H1 (cell line): Measurements from ENCODE around the gene NRXN3. TPM values are rescaled to one million over a fixed set of nuclear protein-coding genes. Genes with fewer than 3 reads are reported as not detected.

Experiments
- CTCF ChIA-PET: fragments of 300-600 bp; sonication (Branson Sonifier 250); formaldehyde crosslinking; loops from one replicate; lab custom pipeline; 2021; ENCODE audit not compliant: partially characterized antibody; lab: Charles Lee
- POLR2A ChIA-PET: fragments of 300-600 bp; sonication (Branson Sonifier 250); formaldehyde crosslinking; loops from one replicate; lab custom pipeline; 2021; ENCODE audit warnings: inconsistent platforms; ENCODE audit not compliant: partially characterized antibody; lab: Charles Lee
- DNase-seq, 2 experiments: peaks; one replicate each; pipeline versions ENCODE4 v3.0.0 to v3.0.0-alpha.2; 2010 to 2022; ENCODE audit warnings: low spot score in 2 of 2, low read depth in 1 of 2, mixed read lengths in 1 of 2
- FAIRE-seq: peaks from 2 replicates; lab custom pipeline; 2011; peaks lifted over from hg19 to GRCh38; lab: Jason Lieb, UNC
- H2AFZ ChIP-seq: 2 replicates; pipeline ENCODE4 v1.8.1; 2012; ENCODE audit warnings: low read length, inconsistent platforms
- H2AK5ac ChIP-seq: 2 replicates; pipeline ENCODE4 v1.6.1; 2013; ENCODE audit warnings: low read depth, low read length
- H2BK120ac ChIP-seq: replicated peaks from 2 replicates; pipeline ENCODE3; 2013; ENCODE audit warnings: low read depth, low read length, inconsistent platforms
- H2BK12ac ChIP-seq: 2 replicates; pipeline ENCODE4 v1.6.1; 2013; ENCODE audit warnings: low read depth, low read length
- H2BK15ac ChIP-seq: 2 replicates; pipeline ENCODE4 v1.6.1; 2013; ENCODE audit warnings: low read length
- H2BK20ac ChIP-seq: 2 replicates; pipeline ENCODE4 v1.6.1; 2013; ENCODE audit warnings: low read length
- H2BK5ac ChIP-seq: 2 replicates; pipeline ENCODE4 v1.6.1; 2013; ENCODE audit warnings: low read depth, low read length
- H3K14ac ChIP-seq: 2 replicates; pipeline ENCODE4 v1.6.1; 2013; ENCODE audit warnings: inconsistent platforms; ENCODE audit not compliant: insufficient read length
- H3K18ac ChIP-seq: 2 replicates; pipeline ENCODE4 v1.6.1; 2013; ENCODE audit warnings: low read length; ENCODE audit errors: extremely low read depth
- H3K23ac ChIP-seq: 2 replicates; pipeline ENCODE4 v1.6.1; 2013; ENCODE audit warnings: inconsistent platforms; ENCODE audit not compliant: insufficient read length
- H3K23me2 ChIP-seq: 2 replicates; pipeline ENCODE4 v1.6.1; 2013; ENCODE audit warnings: low read depth, low read length
- H3K27ac ChIP-seq: 2 replicates; pipeline ENCODE4 v1.6.1; 2011; ENCODE audit warnings: low read depth, low read length, inconsistent platforms
- H3K27me3 ChIP-seq, 4 experiments: replicated peaks in 1 of 4; 1 replicate in 1 of 4; 2 replicates in 3 of 4; pipeline versions ENCODE4 v1.6.1 to v1.8.1; 2011 to 2013; ENCODE audit warnings: low read length in 3 of 4, mild to moderate bottlenecking in 3 of 4, inconsistent platforms in 2 of 4, mixed read lengths in 2 of 4, moderate library complexity in 1 of 4; ENCODE audit not compliant: control insufficient read depth in 3 of 4, insufficient read depth in 3 of 4; ENCODE audit errors: extremely low read depth in 1 of 4
- H3K36me3 ChIP-seq, 4 experiments: 2 replicates each; pipeline versions ENCODE4 v1.6.1 to v1.8.1; 2011 to 2013; ENCODE audit warnings: mild to moderate bottlenecking in 4 of 4, low read length in 3 of 4, moderate library complexity in 2 of 4, control low read depth in 1 of 4, inconsistent platforms in 1 of 4; ENCODE audit not compliant: insufficient read depth in 4 of 4, control insufficient read depth in 2 of 4
- H3K4ac ChIP-seq: replicated peaks from 2 replicates; pipeline ENCODE3; 2013; ENCODE audit warnings: low read length, low read depth, mixed read lengths, inconsistent platforms; ENCODE audit not compliant: insufficient read length
- H3K4me1 ChIP-seq, 4 experiments: replicated peaks in 1 of 4; 1 replicate in 1 of 4; 2 replicates in 3 of 4; pipeline versions ENCODE4 v1.6.1 to v1.8.1; 2011 to 2013; ENCODE audit warnings: low read length in 3 of 4, inconsistent platforms in 2 of 4, mixed read lengths in 1 of 4; ENCODE audit not compliant: insufficient read depth in 4 of 4, control insufficient read depth in 3 of 4
- H3K4me2 ChIP-seq, 2 experiments: 2 replicates each; pipeline versions ENCODE4 v1.6.1 to v1.8.1; 2011 to 2013; ENCODE audit warnings: low read depth in 2 of 2, low read length in 2 of 2, control low read depth in 1 of 2, inconsistent platforms in 1 of 2, mild to moderate bottlenecking in 1 of 2; ENCODE audit not compliant: insufficient read depth in 1 of 2
- H3K4me3 ChIP-seq, 4 experiments: fragments of 200-600, 300-600 bp in 1 of 4; sonication (generic), shearing (Covaris generic), sonication (Bioruptor Twin) in 1 of 4; 2 replicates each; pipeline versions ENCODE4 v1.5.1 to v1.8.1; 2011 to 2016; ENCODE audit warnings: low read length in 4 of 4, low read depth in 3 of 4, control low read depth in 2 of 4, inconsistent platforms in 2 of 4, mild to moderate bottlenecking in 2 of 4, mixed read lengths in 1 of 4, moderate library complexity in 1 of 4; ENCODE audit not compliant: insufficient read depth in 2 of 4; ENCODE audit errors: extremely low read depth in 1 of 4
- H3K56ac ChIP-seq: replicated peaks from 2 replicates; pipeline ENCODE3; 2013; ENCODE audit warnings: low read depth, mild to moderate bottlenecking, mixed read lengths, low read length, inconsistent platforms; ENCODE audit not compliant: insufficient read length
- H3K79me1 ChIP-seq: 2 replicates; pipeline ENCODE4 v1.6.1; 2013; ENCODE audit warnings: low read depth, low read length, control low read depth
- H3K79me2 ChIP-seq, 2 experiments: 2 replicates each; pipeline versions ENCODE4 v1.6.1 to v1.8.1; 2012 to 2013; ENCODE audit warnings: low read length in 2 of 2, mild to moderate bottlenecking in 2 of 2, inconsistent platforms in 1 of 2; ENCODE audit not compliant: insufficient read depth in 2 of 2, control insufficient read depth in 1 of 2
- H3K9ac ChIP-seq, 4 experiments: replicated peaks in 1 of 4; 1 replicate in 1 of 4; 2 replicates in 3 of 4; pipeline versions ENCODE4 v1.6.1 to v1.8.1; 2011 to 2013; ENCODE audit warnings: low read depth in 3 of 4, low read length in 3 of 4, control low read depth in 2 of 4, mild to moderate bottlenecking in 2 of 4, moderate library complexity in 2 of 4, inconsistent platforms in 1 of 4; ENCODE audit errors: extremely low read depth in 1 of 4
- H3K9me3 ChIP-seq, 2 experiments: 2 replicates each; pipeline versions ENCODE4 v1.6.1 to v1.8.1; 2012 to 2013; ENCODE audit warnings: mild to moderate bottlenecking in 2 of 2, moderate library complexity in 2 of 2, control low read depth in 1 of 2, inconsistent platforms in 1 of 2, low read depth in 1 of 2, low read length in 1 of 2, mixed read lengths in 1 of 2; ENCODE audit not compliant: insufficient read depth in 2 of 2
- H4K20me1 ChIP-seq, 2 experiments: replicated peaks in 1 of 2; 2 replicates each; pipeline versions ENCODE3 to v1.8.1; 2011 to 2013; ENCODE audit warnings: inconsistent platforms in 2 of 2, low read length in 2 of 2, mild to moderate bottlenecking in 1 of 2; ENCODE audit not compliant: insufficient read depth in 2 of 2, control insufficient read depth in 1 of 2
- H4K5ac ChIP-seq: 2 replicates; pipeline ENCODE4 v1.6.1; 2013; ENCODE audit warnings: low read length, low read depth, mixed read lengths, inconsistent platforms; ENCODE audit not compliant: insufficient read length
- H4K8ac ChIP-seq: 2 replicates; pipeline ENCODE4 v1.8.0; 2013; ENCODE audit warnings: mild to moderate bottlenecking, moderate library complexity, low read length, inconsistent platforms; ENCODE audit not compliant: insufficient read depth; ENCODE audit errors: extremely low read depth
- H4K91ac ChIP-seq: replicated peaks from 2 replicates; pipeline ENCODE3; 2013; ENCODE audit warnings: low read length, mixed read lengths, inconsistent platforms; ENCODE audit not compliant: insufficient read length
- BCL11A ChIP-seq, 2 experiments: IDR thresholded peaks; one replicate each; pipeline ENCODE4 v1.6.1; 2011; ENCODE audit warnings: low read depth in 2 of 2, low read length in 2 of 2, mild to moderate bottlenecking in 2 of 2
- TAF1 ChIP-seq: IDR thresholded peaks from 2 replicates; pipeline ENCODE4 v1.6.1; 2011; ENCODE audit warnings: mild to moderate bottlenecking, low read depth, low read length
- WGBS, 2 experiments: shearing (Covaris generic) in 1 of 2; methylation state at CpG; one replicate each; pipeline versions ENCODE4 v1.1.6 to v1.1.7; 2013 to 2015; ENCODE audit warnings: low lambda C conversion rate in 2 of 2, mixed read lengths in 2 of 2, inconsistent platforms in 1 of 2, low coverage in 1 of 2, missing lambda C conversion rate in 1 of 2; ENCODE audit not compliant: insufficient replicate concordance in 2 of 2, insufficient coverage in 1 of 2, insufficient read length in 1 of 2; ENCODE audit errors: extremely low coverage in 1 of 2, missing lambda C conversion rate in 1 of 2; 5-methylcytosine and 5-hydroxymethylcytosine counted together
- polyA plus RNA-seq, 7 experiments: library from polyadenylated mRNA; depleted of rRNA in 3 of 7; stranded (reverse) in 5 of 7; unstranded in 2 of 7; fragments of >200 nt in 5 of 7; fragments of 200-250 nt in 2 of 7; gene quantifications; 1 replicate in 5 of 7; 2 replicates in 1 of 7; 4 replicates in 1 of 7; pipeline versions ENCODE4 v1.2.1 to v1.2.3, GENCODE V29; 2011 to 2013; ENCODE audit warnings: missing spikeins in 2 of 7, mixed read lengths in 2 of 7
- total RNA-seq: library from RNA; stranded (reverse); fragmentation: NEBNext Ultra II Directional; extraction: Animal tissue kit (Norgen Biotek cat#: 25700); gene quantifications from 2 replicates; pipeline ENCODE4 v1.2.1, GENCODE V29; 2021

NRXN3 gene
- total and polyA plus RNA-seq, 2 of the 8 experiments (the other 6 are each of a cell fraction or from before 2014, with no cell fraction given) = 2.6 to 4.1 TPM

- no peak overlapping the region for H2BK20ac ChIP-seq
- no peak overlapping the region for H4K5ac ChIP-seq
- H3K27ac ChIP-seq = no peak overlapping the region
- FAIRE-seq = no peak
- no peak overlapping the region for H3K56ac ChIP-seq
- no peaks in the 10 kb centered on the region for H4K20me1 ChIP-seq
- H3K9me3 ChIP-seq = no peaks in the 10 kb centered on the region
- H2BK15ac ChIP-seq = no peak overlapping the region
- CTCF ChIA-PET = interaction anchor here (1.2 kb wide), 1 partner anchor 16 kb away, joined by 3 read pairs; no protein-coding TSS in a partner anchor
- H2AFZ ChIP-seq = no peak overlapping the region
- no peak for TF ChIP-seq TAF1
- no peak for TF ChIP-seq BCL11A (IDR thresholded peaks at IDR 0.05; ENCODE audit: low read depth in 2 of 2, low read length in 2 of 2)
- TF ChIP-seq, all 59 proteins: peak for 0
- H3K4me2 ChIP-seq = no peak overlapping the region
- WGBS, 2 experiments = 85% methylated on average over 6 of the region's 6 CpGs; no CpG with 5 or more reads in 1 of the 2 experiments
- no peak overlapping the region for H3K4ac ChIP-seq
- H3K23ac ChIP-seq = no peak overlapping the region
- POLR2A ChIA-PET = no interaction called here
- H3K4me3 ChIP-seq = no peak overlapping the region
- no peak overlapping the region for H2AK5ac ChIP-seq
- no peak overlapping the region for H4K91ac ChIP-seq
- H3K23me2 ChIP-seq = no peaks in the 10 kb centered on the region
- no peaks in the 10 kb centered on the region for H3K79me2 ChIP-seq
- no peak overlapping the region for H3K18ac ChIP-seq
- H3K36me3 ChIP-seq = no peaks in the 10 kb centered on the region
- no peaks in the 10 kb centered on the region for H3K27me3 ChIP-seq
- H2BK12ac ChIP-seq = no peak overlapping the region
- no peak overlapping the region for H3K14ac ChIP-seq
- no peak overlapping the region for H2BK120ac ChIP-seq
- no peaks in the 10 kb centered on the region for H3K79me1 ChIP-seq
- DNase-seq = no peak
- H4K8ac ChIP-seq = no peak overlapping the region
- no peaks in the 10 kb centered on the region for H3K4me1 ChIP-seq
- no peak overlapping the region for H3K9ac ChIP-seq
- no peak overlapping the region for H2BK5ac ChIP-seq
Observed at GRCh38 chr14:79834868-79835267, 1664.7 kb downstream of the NRXN3 start.
